ENCODE data around the gene CFAP410.
A peak's percentile ranks its signal among the peaks of the same experiment; 100 is the strongest.

CFAP410 gene

GRCh38 chr21:44312716-44313115, 26.5 kb downstream of the CFAP410 start:
- Histone ChIP-seq H3K4me3 (replicated peaks; ENCODE audit: low read depth, low read length) (no peak overlapping the region), H3K36me3 (ENCODE audit: control insufficient read depth, insufficient read depth, low read length) (peaks cover 61% of the 10 kb centered on the region), H3K27me3 (replicated peaks; ENCODE audit: control insufficient read depth, insufficient read depth, low read length) (no peaks in the 10 kb centered on the region)
- DNase-seq (ENCODE audit: extremely low read depth, insufficient read length): no peak
- TF ChIP-seq CTCF (IDR thresholded peaks at IDR 0.05; ENCODE audit: insufficient read depth, low read length, poor library complexity, severe bottlenecking): no peak

- Histone ChIP-seq H3K4me3 (replicated peaks; ENCODE audit: low read depth, low read length) (no peak overlapping the region), H3K36me3 (ENCODE audit: control insufficient read depth, insufficient read depth, low read length) (peaks cover 60% of the 10 kb centered on the region), H3K27me3 (replicated peaks; ENCODE audit: control insufficient read depth, insufficient read depth, low read length) (no peaks in the 10 kb centered on the region)
- DNase-seq (ENCODE audit: extremely low read depth, insufficient read length): no peak
- no peak for TF ChIP-seq CTCF (IDR thresholded peaks at IDR 0.05; ENCODE audit: insufficient read depth, low read length, poor library complexity, severe bottlenecking)
Measured at GRCh38 chr21:44312089-44312488, 27.1 kb downstream of the CFAP410 start.

- peak; percentile 21 for TF ChIP-seq CTCF (IDR thresholded peaks at IDR 0.05; ENCODE audit: insufficient read depth, low read length, poor library complexity, severe bottlenecking)
- DNase-seq (ENCODE audit: extremely low read depth, insufficient read length): no peak
- Histone ChIP-seq H3K4me3 (replicated peaks; ENCODE audit: low read depth, low read length) (no peak overlapping the region), H3K36me3 (ENCODE audit: control insufficient read depth, insufficient read depth, low read length) (peaks cover 56% of the 10 kb centered on the region), H3K27me3 (replicated peaks; ENCODE audit: control insufficient read depth, insufficient read depth, low read length) (no peaks in the 10 kb centered on the region)
Measured at GRCh38 chr21:44310628-44311507, 28.3 kb downstream of the CFAP410 start.

GRCh38 chr21:44306936-44307704, 32.1 kb downstream of the CFAP410 start:
- no peak for DNase-seq (ENCODE audit: extremely low read depth, insufficient read length)
- Histone ChIP-seq H3K36me3 (ENCODE audit: control insufficient read depth, insufficient read depth, low read length) (peaks cover 38% of the 10 kb centered on the region), H3K27me3 (replicated peaks; ENCODE audit: control insufficient read depth, insufficient read depth, low read length) (no peaks in the 10 kb centered on the region), H3K4me3 (replicated peaks; ENCODE audit: low read depth, low read length) (no peak overlapping the region)
- no peak for TF ChIP-seq CTCF (IDR thresholded peaks at IDR 0.05; ENCODE audit: insufficient read depth, low read length, poor library complexity, severe bottlenecking)

GRCh38 chr21:44305691-44306090, 33.5 kb downstream of the CFAP410 start:
- no peak for TF ChIP-seq CTCF (IDR thresholded peaks at IDR 0.05; ENCODE audit: insufficient read depth, low read length, poor library complexity, severe bottlenecking)
- no peak for DNase-seq (ENCODE audit: extremely low read depth, insufficient read length)
- H3K36me3 ChIP-seq (ENCODE audit: control insufficient read depth, insufficient read depth, low read length): peaks cover 28% of the 10 kb centered on the region
- H3K4me3 ChIP-seq (replicated peaks; ENCODE audit: low read depth, low read length): no peak overlapping the region
- H3K27me3 ChIP-seq (replicated peaks; ENCODE audit: control insufficient read depth, insufficient read depth, low read length): no peaks in the 10 kb centered on the region

Measured in GM06990 (cell line).